HEK293 (cell line): ENCODE results near the gene PRPF40B.

Source experiments
- FEZF1 ChIP-seq: fragments of 450-650 bp; formaldehyde crosslinking; IDR thresholded peaks from 2 replicates; pipeline ENCODE4 v1.5.1; 2016; ENCODE audit warnings: missing biosample characterization, missing genetic modification characterization
- TF ChIP-seq, protein P1 (sequence below): fragments of 450-650 bp; formaldehyde crosslinking; IDR thresholded peaks from 2 replicates; pipeline ENCODE4 v1.5.1; 2016; ENCODE audit warnings: missing biosample characterization, missing genetic modification characterization

DNA sequence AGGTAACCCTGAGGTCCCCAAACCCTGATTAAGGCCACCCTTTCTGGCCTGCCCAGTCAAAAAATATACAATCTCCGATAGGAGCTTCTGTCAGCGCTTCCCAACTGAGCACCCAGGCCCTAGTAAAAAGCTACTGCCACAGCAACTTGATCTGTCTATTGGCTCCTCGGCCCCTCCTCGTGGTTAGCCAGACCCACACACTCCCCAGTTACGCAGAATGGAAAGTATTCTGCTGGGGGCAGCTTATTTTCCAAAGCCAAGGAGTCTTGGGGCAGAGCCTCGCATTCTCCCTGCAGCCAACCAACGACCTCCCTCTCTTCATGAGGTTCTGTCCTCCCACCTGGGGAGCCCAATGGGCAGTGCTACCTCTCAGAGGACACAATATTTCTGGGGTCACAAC, 51.8 kb downstream of the PRPF40B start:
- TF ChIP-seq, protein P1, sequence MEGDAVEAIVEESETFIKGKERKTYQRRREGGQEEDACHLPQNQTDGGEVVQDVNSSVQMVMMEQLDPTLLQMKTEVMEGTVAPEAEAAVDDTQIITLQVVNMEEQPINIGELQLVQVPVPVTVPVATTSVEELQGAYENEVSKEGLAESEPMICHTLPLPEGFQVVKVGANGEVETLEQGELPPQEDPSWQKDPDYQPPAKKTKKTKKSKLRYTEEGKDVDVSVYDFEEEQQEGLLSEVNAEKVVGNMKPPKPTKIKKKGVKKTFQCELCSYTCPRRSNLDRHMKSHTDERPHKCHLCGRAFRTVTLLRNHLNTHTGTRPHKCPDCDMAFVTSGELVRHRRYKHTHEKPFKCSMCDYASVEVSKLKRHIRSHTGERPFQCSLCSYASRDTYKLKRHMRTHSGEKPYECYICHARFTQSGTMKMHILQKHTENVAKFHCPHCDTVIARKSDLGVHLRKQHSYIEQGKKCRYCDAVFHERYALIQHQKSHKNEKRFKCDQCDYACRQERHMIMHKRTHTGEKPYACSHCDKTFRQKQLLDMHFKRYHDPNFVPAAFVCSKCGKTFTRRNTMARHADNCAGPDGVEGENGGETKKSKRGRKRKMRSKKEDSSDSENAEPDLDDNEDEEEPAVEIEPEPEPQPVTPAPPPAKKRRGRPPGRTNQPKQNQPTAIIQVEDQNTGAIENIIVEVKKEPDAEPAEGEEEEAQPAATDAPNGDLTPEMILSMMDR (tag by site-specific recombination) = no peak
- TF ChIP-seq FEZF1 = no peak
